Smooth muscle cell (in vitro differentiated cells): ENCODE measurements around the gene FOXE1. TPM values are rescaled to one million over a fixed set of nuclear protein-coding genes. Genes with fewer than 3 reads are reported as not detected.

Source experiments
- DNase-seq: peaks from one replicate; lab custom pipeline; 2025; ENCODE audit not compliant: unreplicated experiment; lab: John Stamatoyannopoulos, UW
- H2AFZ ChIP-seq: fragments of 200-600 bp; sonication (generic); 2 replicates; pipeline ENCODE4 v1.6.0; 2016; ENCODE audit warnings: antibody characterized with exemption, low read depth, mild to moderate bottlenecking
- H3F3A ChIP-seq: fragments of 200-600 bp; sonication (generic); 2 replicates; pipeline ENCODE4 v1.6.0; 2017; ENCODE audit warnings: antibody characterized with exemption, low read depth
- H3K27ac ChIP-seq: fragments of 200-600 bp; sonication (generic); 2 replicates; pipeline ENCODE4 v1.5.1; 2016; ENCODE audit warnings: low read depth, mild to moderate bottlenecking
- H3K27me3 ChIP-seq: fragments of 200-600 bp; sonication (generic); 2 replicates; pipeline ENCODE4 v1.6.1; 2016; ENCODE audit warnings: low read depth, mild to moderate bottlenecking
- H3K36me3 ChIP-seq: fragments of 200-600 bp; sonication (generic); 2 replicates; pipeline ENCODE4 v1.5.1; 2016; ENCODE audit warnings: low read depth
- H3K4me1 ChIP-seq: fragments of 200-600 bp; sonication (generic); 2 replicates; pipeline ENCODE4 v1.5.1; 2016; ENCODE audit warnings: low read depth
- H3K4me2 ChIP-seq: fragments of 200-600 bp; sonication (generic); 2 replicates; pipeline ENCODE4 v1.6.0; 2016; ENCODE audit warnings: mild to moderate bottlenecking
- H3K4me3 ChIP-seq: fragments of 200-600 bp; sonication (generic); 2 replicates; pipeline ENCODE4 v1.5.1; 2016; ENCODE audit warnings: mild to moderate bottlenecking
- H3K79me2 ChIP-seq: fragments of 200-600 bp; sonication (generic); 2 replicates; pipeline ENCODE4 v1.6.0; 2016; ENCODE audit warnings: low read depth, mild to moderate bottlenecking
- H3K9ac ChIP-seq: fragments of 200-600 bp; sonication (generic); 2 replicates; pipeline ENCODE4 v1.6.0; 2016; ENCODE audit warnings: low read depth
- H3K9me3 ChIP-seq: fragments of 200-600 bp; sonication (generic); replicated peaks from 2 replicates; pipeline ENCODE4 v1.5.1; 2016; ENCODE audit warnings: low read depth
- H4K20me1 ChIP-seq: fragments of 200-600 bp; sonication (generic); 2 replicates; pipeline ENCODE4 v1.6.0; 2016; ENCODE audit warnings: low read depth
- CTCF ChIP-seq: fragments of 200-600 bp; sonication (generic); IDR thresholded peaks from 2 replicates; pipeline ENCODE4 v1.5.1; 2017; ENCODE audit warnings: borderline replicate concordance, mild to moderate bottlenecking, antibody characterized with exemption; ENCODE audit not compliant: insufficient read depth, poor library complexity, severe bottlenecking
- WGBS: methylation state at CpG from one replicate; pipeline ENCODE4 v1.1.7; 2016; ENCODE audit warnings: low lambda C conversion rate; 5-methylcytosine and 5-hydroxymethylcytosine counted together
- polyA plus RNA-seq: library from polyadenylated mRNA; unstranded; fragments of >200 nt; fragmentation: Nextera tagmentation; extraction: Ambion mirVana; gene quantifications from 2 replicates; pipeline ENCODE4 v1.2.1, GENCODE V29; 2016
- total RNA-seq: library from RNA; depleted of rRNA; stranded (reverse); fragments of >200 nt; gene quantifications from 2 replicates; pipeline ENCODE4 v1.2.3, GENCODE V29; 2014

FOXE1 gene
- total and polyA plus RNA-seq, 2 experiments from 2014 or later = not detected

DNA sequence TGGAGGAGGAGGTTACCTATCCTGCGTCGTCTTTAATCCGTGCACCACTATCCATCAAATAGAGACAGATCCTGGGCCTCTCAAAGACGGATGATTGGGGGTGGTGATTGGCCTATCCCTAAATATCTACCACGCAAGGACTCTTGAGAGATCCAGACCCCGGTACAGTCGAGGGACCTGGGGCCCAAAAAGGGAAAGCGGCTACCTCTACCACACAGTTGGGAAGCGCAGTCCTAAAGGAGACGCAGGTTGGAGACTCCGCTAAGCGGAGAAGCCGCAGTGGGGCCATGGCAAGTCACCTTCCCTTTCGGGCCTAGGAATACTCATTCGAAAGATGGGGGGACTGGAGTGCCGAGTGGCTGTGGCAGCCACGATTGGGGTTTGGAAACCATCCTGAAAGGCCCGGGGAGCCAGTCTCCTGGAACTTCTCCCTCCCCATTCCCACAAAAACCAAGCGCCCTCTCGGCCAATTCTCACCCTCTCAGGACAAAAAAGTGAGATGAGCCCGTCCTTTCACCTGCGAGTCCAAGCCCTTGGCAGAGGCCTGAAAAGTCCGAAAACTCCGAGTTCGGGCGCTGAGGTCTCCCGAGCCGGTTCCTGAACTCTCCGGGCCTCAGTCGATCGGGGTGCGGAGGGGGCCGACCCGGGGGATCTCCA lies 499 bp upstream of the FOXE1 start:
- peaks cover 13% of the 10 kb centered on the region for H3K4me1 ChIP-seq
- H2AFZ ChIP-seq = no peak overlapping the region
- H3F3A ChIP-seq = no peaks in the 10 kb centered on the region
- peak overlapping the region; percentile 81 for H3K4me2 ChIP-seq
- H3K79me2 ChIP-seq = no peaks in the 10 kb centered on the region
- no peak overlapping the region for H3K9ac ChIP-seq
- DNase-seq = no peak
- no peaks in the 10 kb centered on the region for H3K9me3 ChIP-seq
- no peak overlapping the region for H3K27ac ChIP-seq
- no peaks in the 10 kb centered on the region for H3K36me3 ChIP-seq
- H4K20me1 ChIP-seq = no peaks in the 10 kb centered on the region
- WGBS = 5% methylated on average over 33 of the region's 34 CpGs
- H3K4me3 ChIP-seq = peak overlapping the region; percentile 43
- no peak for TF ChIP-seq CTCF
- H3K27me3 ChIP-seq = peaks cover 100% of the 10 kb centered on the region

GRCh38 chr9:97853844-97854695 lies 1.0 kb downstream of the FOXE1 start:
- TF ChIP-seq CTCF = peak; percentile 14
- no peak for DNase-seq
- Histone ChIP-seq H3F3A (no peaks in the 10 kb centered on the region), H3K4me3 (peak overlapping the region; percentile 43), H3K27me3 (peaks cover 100% of the 10 kb centered on the region), H4K20me1 (no peaks in the 10 kb centered on the region), H3K9ac (no peak overlapping the region), H3K27ac (no peak overlapping the region), H3K4me1 (peaks cover 12% of the 10 kb centered on the region), H3K4me2 (peak overlapping the region; percentile 81), H2AFZ (no peak overlapping the region), H3K9me3 (no peaks in the 10 kb centered on the region), H3K79me2 (no peaks in the 10 kb centered on the region), H3K36me3 (no peaks in the 10 kb centered on the region)
- 3% methylated on average over 101 of the region's 125 CpGs for WGBS

GRCh38 chr9:97854696-97855485 lies 1.9 kb downstream of the FOXE1 start:
- Histone ChIP-seq H4K20me1 (no peaks in the 10 kb centered on the region), H3K27ac (no peak overlapping the region)
- 12% methylated on average over 71 of the region's 71 CpGs for WGBS

More at GRCh38 chr9:97854696-97855485, 1.9 kb downstream of the FOXE1 start:
- no peak for DNase-seq
- Histone ChIP-seq H3K4me2 (no peak overlapping the region), H3K36me3 (no peaks in the 10 kb centered on the region), H3K79me2 (no peaks in the 10 kb centered on the region), H3K4me1 (peaks cover 12% of the 10 kb centered on the region), H3K9ac (no peak overlapping the region), H3K9me3 (no peaks in the 10 kb centered on the region), H3K27me3 (peaks cover 100% of the 10 kb centered on the region), H2AFZ (no peak overlapping the region), H3K4me3 (no peak overlapping the region), H3F3A (no peaks in the 10 kb centered on the region)
- no peak for TF ChIP-seq CTCF
